ENCODE measurements around the gene IRGC.
"Not testable (repeated sequence)": the region's sequence is repeated elsewhere in the genome, so short reads cannot be mapped to it uniquely, and the experiment has no call there.

The IRGC gene

GRCh38 chr19:43754503-43755255 lies 38.8 kb downstream of the IRGC start, which contains the start of gene SMG9:
SMG9 (minus strand) TSS chr19:43754962; CDS start chr19:43750741, 4,221 bp downstream.
- peak; percentile 97 for DNase-seq (ENCODE audit: low read depth in 2 of 2)

- DNase-seq (ENCODE audit: low read depth in 2 of 2): peak; percentile 62 to 79
Observed at GRCh38 chr19:43755256-43755801, 39.5 kb downstream of the IRGC start.

GRCh38 chr19:43759515-43759914 lies 43.6 kb downstream of the IRGC start:
- no peak for DNase-seq (ENCODE audit: low read depth in 2 of 2)

DNA sequence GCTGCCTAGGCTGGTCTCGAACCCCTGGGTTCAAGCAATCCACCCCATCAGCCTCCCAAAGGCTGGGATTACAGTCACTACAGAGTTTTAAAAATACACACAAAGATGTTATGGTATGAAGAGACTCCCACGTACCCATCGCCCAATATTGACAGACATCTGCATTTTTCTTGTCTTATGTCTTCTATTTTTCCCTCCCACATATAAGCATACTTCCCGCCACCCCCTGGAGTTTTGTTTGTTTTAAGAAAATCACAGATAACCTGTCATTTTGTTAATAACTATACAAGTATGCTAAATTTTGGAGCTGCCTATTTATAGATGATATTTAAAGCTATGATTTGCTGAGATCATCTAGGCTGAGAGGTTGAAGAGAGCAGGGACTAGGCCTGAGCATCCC lies 45.1 kb downstream of the IRGC start:
- no peak for DNase-seq (ENCODE audit: low read depth in 2 of 2)

- no peak for DNase-seq (ENCODE audit: low read depth in 2 of 2)
Observed at GRCh38 chr19:43762814-43763213, 46.9 kb downstream of the IRGC start.

GRCh38 chr19:43763473-43763939 lies 47.6 kb downstream of the IRGC start:
- no peak for DNase-seq (ENCODE audit: low read depth in 2 of 2)

DNA sequence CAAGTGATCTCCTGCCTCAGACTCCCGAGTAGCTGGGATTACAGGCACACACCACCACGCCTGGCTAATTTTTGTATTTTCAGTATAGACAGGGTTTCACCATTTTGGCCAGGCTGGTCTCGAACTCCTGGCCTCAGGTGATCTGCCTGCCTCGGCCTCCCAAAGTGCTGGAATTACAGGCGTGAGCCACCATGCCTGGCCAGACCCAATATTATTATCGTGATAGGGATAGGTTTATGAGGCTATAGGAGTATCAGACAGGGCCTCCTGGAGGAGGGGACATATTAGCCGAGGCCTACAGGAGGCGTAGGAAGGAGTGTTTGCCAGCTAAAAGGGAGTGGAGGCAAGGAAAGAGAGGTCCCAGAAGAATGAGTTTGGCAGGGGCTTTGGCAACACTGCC lies 48.8 kb downstream of the IRGC start:
- DNase-seq (ENCODE audit: low read depth in 2 of 2): not testable (repeated sequence)

GRCh38 chr19:43765109-43765876 lies 49.4 kb downstream of the IRGC start:
- DNase-seq (ENCODE audit: low read depth in 2 of 2): peak; percentile 66 to 79

GRCh38 chr19:43766755-43767043 lies 50.8 kb downstream of the IRGC start:
- DNase-seq (ENCODE audit: low read depth in 2 of 2): no peak

DNA sequence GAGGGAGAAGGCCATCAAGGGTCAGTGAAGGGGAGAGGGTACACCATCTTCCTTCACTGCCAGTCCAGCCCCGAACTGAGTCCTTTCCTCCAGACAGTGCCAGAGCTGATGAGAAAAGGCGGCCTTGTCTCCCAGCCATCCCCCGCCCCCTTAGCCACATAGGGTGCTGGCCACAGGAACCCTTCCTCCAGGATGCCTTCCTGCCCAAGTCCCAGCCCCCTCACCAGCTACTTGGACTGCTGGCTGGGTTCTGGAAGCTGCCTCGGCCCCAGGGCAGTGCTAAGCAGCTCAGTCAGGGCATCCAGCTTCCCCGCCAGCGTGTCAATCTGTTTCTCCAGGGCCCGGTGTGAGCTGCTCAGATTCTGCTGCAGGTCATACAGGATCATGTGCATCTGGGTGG lies 51.4 kb downstream of the IRGC start:
- DNase-seq (ENCODE audit: low read depth in 2 of 2): no peak

DNA sequence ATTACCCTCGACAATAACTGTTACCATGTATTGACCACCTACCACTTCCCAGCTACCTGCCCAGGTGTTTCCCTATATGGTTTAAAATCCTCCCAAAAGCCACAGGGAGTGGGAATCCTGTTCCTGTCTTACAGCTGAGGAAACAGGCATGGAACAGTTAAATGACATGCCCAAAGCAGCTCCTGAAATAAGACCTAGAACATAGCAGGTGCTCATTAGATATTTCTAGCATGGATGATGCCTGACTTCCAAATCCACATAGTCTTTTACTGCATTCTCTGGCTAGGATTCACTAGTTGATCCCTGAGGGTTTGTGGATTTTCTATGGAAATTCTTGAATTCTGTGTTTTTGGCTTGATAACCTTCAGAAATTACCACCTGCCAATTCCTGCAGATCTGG lies 51.9 kb downstream of the IRGC start:
- DNase-seq (ENCODE audit: low read depth in 2 of 2): no peak

- DNase-seq (ENCODE audit: low read depth in 2 of 2): no peak
Observed at GRCh38 chr19:43768273-43769050, 52.6 kb downstream of the IRGC start.

DNA sequence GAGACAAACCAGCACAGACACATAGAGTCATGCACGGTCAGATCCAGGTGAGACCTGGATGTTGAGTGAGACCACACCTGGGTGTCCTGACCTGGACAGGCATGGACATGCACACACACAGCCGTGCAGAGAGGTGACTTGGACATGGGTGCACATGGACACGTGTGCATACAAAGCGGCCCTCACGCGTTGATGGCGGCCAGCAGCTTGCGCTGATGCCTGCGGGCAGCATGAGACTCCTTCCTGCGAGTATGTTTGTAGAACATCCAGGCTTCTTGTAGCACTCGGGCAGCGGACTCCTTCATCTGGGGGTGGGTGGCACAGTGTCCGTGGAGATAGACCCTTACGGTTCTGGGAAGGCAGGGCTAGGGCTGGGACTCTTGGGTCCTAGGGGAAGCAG lies 53.4 kb downstream of the IRGC start:
- no peak for DNase-seq (ENCODE audit: low read depth in 2 of 2)
